Measurements from ENCODE around the gene ADAP1. TPM values are rescaled to one million over a fixed set of nuclear protein-coding genes. Genes with fewer than 3 reads are reported as not detected.

Gene ADAP1
- total and polyA plus RNA-seq, 2 of the 8 experiments (the other 6 are each of a cell fraction or from before 2014, with no cell fraction given), result 5.8 to 6.1 TPM

GRCh38 chr7:885261-885892 lies 69.1 kb downstream of the ADAP1 start:
- Histone ChIP-seq H3K4me2 (ENCODE audit: insufficient read depth in 1 of 2, low read depth in 2 of 2, low read length in 2 of 2) (no peak overlapping the region), H3K4me3 (ENCODE audit: extremely low read depth in 1 of 4, insufficient read depth in 2 of 4, low read depth in 3 of 4, low read length in 4 of 4) (no peak overlapping the region), H3K36me3 (ENCODE audit: control insufficient read depth in 2 of 4, insufficient read depth in 4 of 4, low read length in 3 of 4) (peaks cover 2 to 25% (median 13%) of the 10 kb centered on the region in 4 experiments; a peak in 5 of 8 replicates), H2BK120ac (replicated peaks; ENCODE audit: low read depth, low read length) (no peak overlapping the region), H2BK5ac (ENCODE audit: low read depth, low read length) (peak overlapping the region; percentile 4; the same call in 1 of the 2 replicates), H3K9ac (replicated peaks in 1 of 4; ENCODE audit: extremely low read depth in 1 of 4, low read depth in 3 of 4, low read length in 3 of 4) (peak overlapping the region in 1 of 4 experiments; percentile 14; a peak in 1 of 7 replicates), H2BK20ac (ENCODE audit: low read length) (no peak overlapping the region), H3K9me3 (ENCODE audit: insufficient read depth in 2 of 2, low read depth in 1 of 2, low read length in 1 of 2) (no peaks in the 10 kb centered on the region), H3K23me2 (ENCODE audit: low read depth, low read length) (no peaks in the 10 kb centered on the region), H3K23ac (ENCODE audit: insufficient read length) (no peak overlapping the region), H4K91ac (replicated peaks; ENCODE audit: insufficient read length, low read length) (no peak overlapping the region), H4K5ac (ENCODE audit: insufficient read length, low read depth, low read length) (no peak overlapping the region), H2AK5ac (ENCODE audit: low read depth, low read length) (no peak overlapping the region), H2BK12ac (ENCODE audit: low read depth, low read length) (no peak overlapping the region), H3K27ac (ENCODE audit: low read depth, low read length) (no peak overlapping the region; the same call in 1 of the 2 replicates), H2BK15ac (ENCODE audit: low read length) (no peak overlapping the region), H3K4me1 (replicated peaks in 1 of 4; ENCODE audit: control insufficient read depth in 3 of 4, insufficient read depth in 4 of 4, low read length in 3 of 4) (peaks cover 0 to 12% (median 1%) of the 10 kb centered on the region in 4 experiments; a peak in 2 of 7 replicates), H3K56ac (replicated peaks; ENCODE audit: insufficient read length, low read depth, low read length) (no peak overlapping the region), H4K8ac (ENCODE audit: extremely low read depth, insufficient read depth, low read length) (peak overlapping the region; percentile 38), H4K20me1 (replicated peaks in 1 of 2; ENCODE audit: control insufficient read depth in 1 of 2, insufficient read depth in 2 of 2, low read length in 2 of 2) (peaks cover 50 to 52% of the 10 kb centered on the region in 2 experiments), H3K27me3 (replicated peaks in 1 of 4; ENCODE audit: control insufficient read depth in 3 of 4, extremely low read depth in 1 of 4, insufficient read depth in 3 of 4, low read length in 3 of 4) (no peaks in the 10 kb centered on the region), H3K14ac (ENCODE audit: insufficient read length) (no peak overlapping the region), H3K4ac (replicated peaks; ENCODE audit: insufficient read length, low read depth, low read length) (no peak overlapping the region), H3K79me2 (ENCODE audit: control insufficient read depth in 1 of 2, insufficient read depth in 2 of 2, low read length in 2 of 2) (peaks cover 37 to 91% of the 10 kb centered on the region in 2 experiments), H2AFZ (ENCODE audit: low read length) (no peak overlapping the region), H3K79me1 (ENCODE audit: low read depth, low read length) (peaks cover 48% of the 10 kb centered on the region), H3K18ac (ENCODE audit: extremely low read depth, low read length) (no peak overlapping the region)
- DNase-seq (ENCODE audit: low read depth in 1 of 2, low spot score in 2 of 2) (no peak), FAIRE-seq (no peak)
- CTCF ChIA-PET (ENCODE audit: partially characterized antibody), result interaction anchor here (1.0 to 1.9 kb wide), 3 partner anchors 15 to 108 kb away, joined by 3 to 4 read pairs (median 3); no protein-coding TSS in a partner anchor
- POLR2A ChIA-PET (ENCODE audit: partially characterized antibody), result interaction anchor here (1.0 to 4.1 kb wide), 3 partner anchors 9 to 28 kb away, joined by 4 to 23 read pairs (median 8); partner anchors contain the start of gene GET4
- WGBS, 2 experiments (ENCODE audit: extremely low coverage in 1 of 2, insufficient coverage in 1 of 2, insufficient read length in 1 of 2, insufficient replicate concordance in 2 of 2, low coverage in 1 of 2, low lambda C conversion rate in 2 of 2, missing lambda C conversion rate in 1 of 2), result 80% methylated on average over 16 of the region's 25 CpGs; no CpG with 5 or more reads in 1 of the 2 experiments
- TF ChIP-seq KDM4A (IDR thresholded peaks at IDR 0.05; ENCODE audit: low read depth, low read length, severe bottlenecking) (no peak), RNF2 (IDR thresholded peaks at IDR 0.05; ENCODE audit: borderline replicate concordance, low read depth, low read length, missing control alignments, poor library complexity, severe bottlenecking) (no peak), CHD1 (IDR thresholded peaks at IDR 0.05; ENCODE audit: low read depth, low read length) (no peak), RFX5 (IDR thresholded peaks at IDR 0.05; ENCODE audit: borderline replicate concordance, low read depth, low read length) (no peak), EP300 (IDR thresholded peaks at IDR 0.05; ENCODE audit: borderline replicate concordance in 1 of 2, low read depth in 2 of 2, low read length in 2 of 2) (no peak), ATF3 (IDR thresholded peaks at IDR 0.05; ENCODE audit: insufficient read depth, low read depth, low read length) (no peak), SIRT6 (IDR thresholded peaks at IDR 0.05; ENCODE audit: low read length) (no peak), SAP30 (IDR thresholded peaks at IDR 0.05; ENCODE audit: insufficient read depth, insufficient replicate concordance, low read length) (no peak), JUND (IDR thresholded peaks at IDR 0.05; ENCODE audit: low read length) (no peak), EZH2 (IDR thresholded peaks at IDR 0.05; ENCODE audit: low read depth, low read length, severe bottlenecking) (no peak), TAF7 (optimal IDR thresholded peaks at IDR 0.05; ENCODE audit: borderline replicate concordance, low read depth, low read length) (no peak)
